Measurements from ENCODE around the gene CCT6A.
"Not testable (repeated sequence)": the region's sequence is repeated elsewhere in the genome, so short reads cannot be mapped to it uniquely, and the experiment has no call there.

Gene CCT6A

DNA sequence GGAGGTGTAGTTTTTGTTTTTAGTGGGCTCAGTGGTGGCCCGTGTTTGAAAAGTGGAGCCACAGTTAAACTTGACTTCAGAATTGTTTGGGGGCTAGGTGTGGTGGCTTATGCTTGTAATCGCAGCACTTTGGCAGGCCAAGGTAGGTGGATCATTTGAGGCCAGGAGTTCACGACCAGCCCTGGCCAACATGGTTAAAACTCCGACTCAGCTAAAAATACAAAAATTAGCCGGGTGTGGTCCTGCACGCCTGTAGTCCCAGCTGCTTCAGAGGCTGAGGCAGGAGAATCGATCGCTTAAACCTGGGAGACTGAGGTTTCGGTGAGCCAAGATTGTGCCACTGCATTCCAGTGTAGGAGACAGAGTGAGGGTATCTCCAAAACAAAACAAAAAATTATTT, 1.8 kb downstream of the CCT6A start:
- no peak for DNase-seq

- no peak for DNase-seq
Measured at GRCh38 chr7:56053993-56054392, 2.4 kb downstream of the CCT6A start.

DNA sequence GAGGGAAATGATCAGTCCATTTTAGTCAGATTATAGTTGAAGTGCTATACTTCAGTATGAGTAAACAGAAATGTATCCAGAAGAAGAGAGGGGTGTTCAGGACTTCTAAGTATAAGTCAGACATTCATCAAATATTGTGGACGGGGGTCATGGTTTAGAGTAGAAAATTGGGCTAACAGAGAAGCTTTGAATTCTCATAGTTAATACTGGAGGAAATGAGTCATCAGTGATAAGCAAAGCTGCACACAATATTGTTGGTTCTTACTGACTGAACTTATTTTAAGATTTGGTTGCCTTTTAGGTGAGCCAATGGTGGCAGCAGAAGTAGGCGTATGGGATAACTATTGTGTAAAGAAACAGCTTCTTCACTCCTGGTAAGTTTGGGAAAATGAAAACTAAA, 10.8 kb downstream of the CCT6A start:
- DNase-seq: no peak

DNA sequence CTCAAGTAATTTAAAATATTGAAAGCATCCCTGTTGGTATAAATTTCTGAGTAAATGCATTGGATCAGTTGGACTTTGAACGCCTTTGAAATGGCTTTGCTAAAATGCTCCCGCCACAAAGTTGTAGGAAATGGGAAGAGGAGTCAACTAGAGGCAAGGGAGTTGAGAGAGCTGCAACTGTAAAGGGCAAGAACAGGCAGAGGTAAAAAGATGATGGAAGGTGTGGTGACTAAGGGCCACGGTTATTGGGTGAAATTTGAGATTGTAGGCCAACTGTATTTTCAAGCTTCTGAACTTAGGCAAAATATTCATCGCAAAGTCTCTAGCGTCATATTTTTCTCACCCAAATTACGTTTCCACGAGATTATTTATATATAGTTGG, 11.9 kb downstream of the CCT6A start:
- no peak for DNase-seq

DNA sequence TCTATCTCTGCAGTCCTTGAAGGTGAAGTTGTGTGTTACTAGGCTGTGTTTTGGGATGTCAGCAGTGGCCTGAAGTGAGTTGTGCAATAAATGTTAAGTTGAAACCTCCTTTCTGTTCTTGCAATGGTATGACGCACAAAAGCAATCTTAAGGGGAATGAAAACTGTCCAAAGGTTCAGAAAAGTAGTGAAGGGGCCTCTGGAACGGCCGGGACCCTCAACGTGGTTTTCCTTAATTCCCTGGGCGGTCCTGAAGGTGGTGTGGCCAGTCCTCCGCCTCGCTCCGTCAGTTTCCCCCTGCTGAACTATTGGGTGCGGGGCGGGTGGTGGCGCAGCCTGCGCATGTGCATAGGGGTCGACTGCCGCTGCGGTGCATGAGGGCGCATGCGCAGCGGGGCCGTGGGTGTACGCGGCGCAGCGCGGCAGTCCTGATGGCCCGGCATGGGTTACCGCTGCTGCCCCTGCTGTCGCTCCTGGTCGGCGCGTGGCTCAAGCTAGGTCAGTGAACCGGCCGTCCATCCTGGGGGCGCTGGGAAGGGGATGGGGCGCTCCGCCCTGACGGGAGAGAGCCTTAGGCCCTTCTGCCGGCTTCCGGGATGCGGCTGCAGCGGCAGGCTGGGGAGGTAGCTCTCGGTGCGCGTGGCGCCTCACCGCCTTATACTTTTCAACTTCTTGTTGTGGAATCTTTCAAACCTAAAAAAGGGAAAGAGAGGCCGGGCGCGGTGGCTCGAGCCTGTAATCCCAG, 12.5 kb downstream of the CCT6A start, which contains the start of gene SUMF2:
TSS of gene SUMF2 (plus strand) at position 405 of the 744 bp plus-strand sequence. CDS start at position 431, 26 bp downstream.
- peak; percentile 88 for DNase-seq

GRCh38 chr7:56066376-56066775, 14.8 kb downstream of the CCT6A start:
- not testable (repeated sequence) for DNase-seq

DNA sequence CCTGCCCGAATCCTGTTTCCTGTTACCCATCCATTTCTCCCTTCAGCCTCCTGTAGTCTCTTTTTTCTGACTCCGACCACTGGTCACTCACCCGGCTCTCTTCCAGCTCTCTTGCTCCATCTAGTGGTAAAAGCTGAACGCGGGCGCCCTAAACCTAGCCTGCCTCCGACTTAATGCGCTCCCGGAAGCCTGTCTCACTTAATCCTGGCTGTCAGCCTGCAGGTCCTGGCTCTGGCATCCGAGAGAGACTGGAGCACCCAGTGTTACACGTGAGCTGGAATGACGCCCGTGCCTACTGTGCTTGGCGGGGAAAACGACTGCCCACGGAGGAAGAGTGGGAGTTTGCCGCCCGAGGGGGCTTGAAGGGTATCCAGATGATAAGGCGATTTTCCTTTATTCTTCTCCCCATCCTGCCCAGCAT, 22.8 kb downstream of the CCT6A start:
- peak; percentile 63 for DNase-seq

- no peak for DNase-seq
Measured at GRCh38 chr7:56077681-56078080, 26.1 kb downstream of the CCT6A start.

DNA sequence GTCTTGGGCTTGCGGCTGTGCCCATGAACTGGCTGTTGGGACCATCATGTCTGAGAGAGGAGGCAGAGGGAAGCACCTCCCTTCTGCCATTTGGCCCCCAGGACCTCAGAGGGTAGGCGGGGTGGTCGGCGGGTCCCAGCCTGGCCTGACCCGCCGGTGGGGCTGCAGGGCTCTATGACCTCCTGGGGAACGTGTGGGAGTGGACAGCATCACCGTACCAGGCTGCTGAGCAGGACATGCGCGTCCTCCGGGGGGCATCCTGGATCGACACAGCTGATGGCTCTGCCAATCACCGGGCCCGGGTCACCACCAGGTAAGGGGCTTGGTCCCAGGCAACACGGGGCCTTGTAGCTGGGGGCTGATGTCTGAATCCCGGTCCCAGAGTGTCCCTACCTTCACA, 26.6 kb downstream of the CCT6A start:
- DNase-seq: no peak

DNA sequence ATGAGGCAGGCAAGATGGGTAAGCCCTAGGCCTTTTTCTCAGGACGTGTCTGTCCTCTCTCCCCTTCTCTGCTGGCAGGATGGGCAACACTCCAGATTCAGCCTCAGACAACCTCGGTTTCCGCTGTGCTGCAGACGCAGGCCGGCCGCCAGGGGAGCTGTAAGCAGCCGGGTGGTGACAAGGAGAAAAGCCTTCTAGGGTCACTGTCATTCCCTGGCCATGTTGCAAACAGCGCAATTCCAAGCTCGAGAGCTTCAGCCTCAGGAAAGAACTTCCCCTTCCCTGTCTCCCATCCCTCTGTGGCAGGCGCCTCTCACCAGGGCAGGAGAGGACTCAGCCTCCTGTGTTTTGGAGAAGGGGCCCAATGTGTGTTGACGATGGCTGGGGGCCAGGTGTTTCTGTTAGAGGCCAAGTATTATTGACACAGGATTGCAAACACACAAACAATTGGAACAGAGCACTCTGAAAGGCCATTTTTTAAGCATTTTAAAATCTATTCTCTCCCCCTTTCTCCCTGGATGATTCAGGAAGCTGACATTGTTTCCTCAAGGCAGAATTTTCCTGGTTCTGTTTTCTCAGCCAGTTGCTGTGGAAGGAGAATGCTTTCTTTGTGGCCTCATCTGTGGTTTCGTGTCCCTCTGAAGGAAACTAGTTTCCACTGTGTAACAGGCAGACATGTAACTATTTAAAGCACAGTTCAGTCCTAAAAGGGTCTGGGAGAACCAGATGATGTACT, 28.1 kb downstream of the CCT6A start:
- DNase-seq: no peak

DNA sequence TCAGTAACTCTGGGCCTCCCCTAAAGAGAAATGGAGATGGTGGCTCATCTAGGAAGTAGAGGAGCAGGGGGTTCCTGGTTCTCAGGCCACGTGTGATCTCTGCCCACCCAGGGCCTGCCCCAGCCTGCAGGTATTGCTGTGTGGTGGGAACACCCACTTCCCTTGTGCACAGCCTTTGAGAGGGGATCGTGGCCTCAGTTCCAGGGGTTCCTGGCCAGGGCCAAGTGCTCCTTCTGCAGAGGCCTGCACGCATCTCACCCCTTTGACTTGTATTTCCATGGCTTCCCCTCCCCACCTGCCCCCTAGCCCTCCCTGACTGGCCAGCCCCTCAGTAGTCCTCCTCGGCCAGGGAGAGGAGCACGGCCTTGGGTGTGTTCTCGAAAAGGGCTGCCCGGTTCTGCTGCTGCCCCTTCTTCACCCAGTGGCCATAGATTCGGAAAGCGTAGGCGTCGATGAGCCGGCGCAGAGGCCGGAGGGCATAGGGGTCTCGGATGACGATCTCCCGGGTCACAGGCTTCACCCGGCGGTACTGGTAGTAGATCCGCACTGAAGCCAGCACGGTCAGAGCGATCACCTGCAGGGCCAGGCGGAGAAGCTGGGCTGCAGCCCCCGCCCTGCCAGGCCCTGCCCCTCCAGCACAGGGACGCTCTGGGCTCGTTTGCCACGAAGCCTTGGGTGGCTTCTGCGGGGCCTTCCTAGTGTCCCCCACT, 29.3 kb downstream of the CCT6A start:
- DNase-seq: not testable (repeated sequence)

- no peak for DNase-seq
Measured at GRCh38 chr7:56081626-56082340, 30.2 kb downstream of the CCT6A start.

DNA sequence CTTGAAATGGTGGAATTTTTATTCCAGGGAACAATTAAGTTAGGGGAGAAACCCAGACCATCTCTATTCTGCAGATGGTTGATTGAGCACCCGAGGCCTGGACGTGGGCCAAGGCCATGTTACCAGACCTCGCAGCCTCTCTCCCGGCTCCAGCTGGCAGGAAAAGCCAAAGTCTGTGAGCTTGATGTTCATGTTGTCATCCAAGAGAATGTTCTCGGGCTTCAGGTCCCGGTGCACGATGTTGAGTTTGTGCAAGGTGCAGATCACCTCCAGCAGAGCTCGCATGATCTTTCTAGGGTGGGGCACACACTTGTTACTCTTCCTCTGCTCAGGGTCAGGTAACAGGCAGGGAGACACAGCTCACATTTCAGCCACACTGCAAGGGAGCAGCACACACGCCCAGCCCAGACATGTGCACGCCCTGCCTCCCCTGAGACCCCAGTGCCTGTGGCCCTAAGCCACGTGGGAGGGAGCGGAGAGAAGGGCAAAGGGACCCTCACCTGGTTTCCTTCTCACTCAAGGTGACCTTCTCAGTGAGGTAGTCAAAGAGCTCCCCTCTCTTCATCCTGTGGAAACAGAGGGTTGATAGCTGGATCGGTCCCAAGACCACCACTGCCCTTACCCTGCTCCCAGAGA, 31.7 kb downstream of the CCT6A start:
- no peak for DNase-seq

DNA sequence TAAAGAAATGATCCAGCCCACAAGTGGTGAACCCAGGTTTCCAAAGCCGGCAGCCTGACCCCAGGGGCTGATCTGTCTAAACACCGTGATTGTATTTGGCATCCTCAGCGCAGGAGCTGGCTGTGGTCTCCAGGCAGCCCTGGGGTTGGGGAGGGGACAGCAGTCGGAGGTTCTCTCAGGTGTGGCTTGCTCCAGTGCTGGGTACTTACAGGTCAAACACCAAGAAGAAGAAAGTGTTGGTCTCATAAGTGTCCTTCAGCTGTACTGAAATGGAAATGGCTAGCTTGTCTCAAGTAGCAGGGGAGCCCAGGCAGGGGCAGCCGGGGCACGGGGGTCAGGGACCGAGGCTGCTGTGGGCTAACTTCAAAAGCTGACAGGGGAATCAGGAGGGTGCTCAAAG, 35.2 kb downstream of the CCT6A start:
- no peak for DNase-seq

DNA sequence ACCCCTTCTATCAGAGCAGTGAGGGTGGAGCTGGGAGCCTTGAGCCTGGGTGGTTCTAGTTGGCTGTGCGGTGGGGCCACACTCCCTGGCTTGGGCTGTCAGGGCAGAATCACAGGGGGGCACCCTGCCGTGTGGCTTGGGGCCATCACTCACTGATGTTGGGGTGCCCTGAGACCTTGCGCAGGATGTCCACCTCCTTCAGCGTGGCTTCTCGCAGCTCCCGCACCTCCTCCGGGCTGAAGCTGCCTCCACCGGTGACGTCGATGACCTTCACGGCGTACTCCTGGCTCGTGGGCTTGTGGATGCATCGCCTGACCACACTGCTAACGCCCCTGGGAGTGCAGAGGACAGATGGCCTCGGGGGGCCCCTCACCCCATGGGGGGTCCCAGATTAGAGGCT, 35.9 kb downstream of the CCT6A start:
- DNase-seq: no peak

DNA sequence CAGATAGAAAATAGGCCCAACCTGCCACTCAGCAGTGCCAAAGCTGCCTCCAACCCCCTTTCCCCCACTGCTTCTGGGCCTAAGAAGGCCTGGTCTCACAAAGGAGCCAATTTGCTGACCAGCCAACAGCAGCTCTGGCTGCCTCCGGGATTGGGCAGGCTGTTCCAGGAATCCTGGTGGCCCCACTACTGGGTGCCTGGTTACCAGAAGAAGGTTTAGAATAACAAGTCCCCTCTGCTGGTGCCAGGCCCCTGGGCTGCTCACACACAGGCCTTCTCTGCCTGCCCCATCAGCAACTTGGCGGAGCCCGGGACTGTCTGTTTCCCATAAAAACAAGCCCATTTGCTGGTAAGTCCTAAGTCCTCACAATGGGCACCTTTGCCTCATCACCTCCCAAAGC, 40.0 kb downstream of the CCT6A start:
- DNase-seq: no peak

GRCh38 chr7:56092388-56092787, 40.8 kb downstream of the CCT6A start:
- not testable (repeated sequence) for DNase-seq

DNA sequence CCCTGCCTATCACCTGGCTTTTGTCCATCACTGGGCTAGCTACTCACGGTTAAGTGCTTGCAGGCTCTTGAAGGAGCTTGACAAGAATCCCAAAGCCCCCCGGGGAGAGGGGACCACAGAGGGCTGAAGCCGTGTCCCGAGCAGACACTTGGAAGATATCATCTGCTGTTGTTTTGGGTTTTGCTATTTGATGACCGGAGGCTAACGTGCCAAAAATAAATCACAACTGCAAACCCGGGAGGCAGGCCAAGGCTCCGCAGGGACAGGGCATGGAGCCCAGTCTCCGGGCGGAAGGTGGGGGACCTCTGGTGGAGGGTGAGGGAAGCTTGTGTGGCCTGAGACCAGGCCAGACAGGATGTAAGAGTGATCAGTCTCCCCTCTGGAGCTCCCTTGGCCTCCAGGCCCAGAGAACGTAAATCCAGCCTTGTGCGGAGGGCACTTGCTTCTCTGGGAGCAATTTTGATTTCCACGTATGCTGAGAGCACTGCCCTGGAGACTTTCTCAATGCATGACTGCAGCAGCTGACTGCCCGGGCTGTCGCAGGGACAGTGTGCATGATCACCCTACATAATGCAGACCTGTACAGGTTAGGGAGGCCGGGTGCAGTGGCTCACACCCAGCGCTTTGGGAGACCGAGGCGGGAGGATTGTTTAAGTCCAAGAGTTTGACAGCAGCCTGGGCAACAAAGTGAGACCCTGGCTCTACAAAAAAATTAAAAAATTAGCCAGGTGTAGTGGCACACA, 41.4 kb downstream of the CCT6A start, which contains the start of gene PHKG1:
TSS of gene PHKG1 (minus strand) at position 164 of the 743 bp plus-strand sequence. CDS start 4,011 bp downstream, outside the sequence.
- DNase-seq: no peak

DNA sequence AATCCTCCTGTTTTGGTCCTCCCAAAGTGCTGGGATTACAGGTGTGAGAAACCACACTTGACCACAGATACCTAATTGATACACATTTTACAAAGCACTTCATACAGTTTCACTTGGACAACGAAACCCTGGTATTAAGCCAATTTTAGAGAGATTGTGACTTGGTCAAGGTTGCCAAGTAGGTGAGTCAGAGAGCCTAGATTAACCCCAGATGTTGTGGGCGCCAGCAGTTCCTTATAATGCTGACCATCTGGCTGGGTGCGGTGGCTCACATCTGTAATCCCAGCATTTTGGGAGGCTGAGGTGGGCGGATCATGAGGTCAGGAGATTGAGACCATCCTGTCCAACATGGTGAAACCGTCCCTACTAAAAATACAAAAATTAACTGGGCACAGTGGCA, 46.1 kb downstream of the CCT6A start:
- DNase-seq: no peak

DNA sequence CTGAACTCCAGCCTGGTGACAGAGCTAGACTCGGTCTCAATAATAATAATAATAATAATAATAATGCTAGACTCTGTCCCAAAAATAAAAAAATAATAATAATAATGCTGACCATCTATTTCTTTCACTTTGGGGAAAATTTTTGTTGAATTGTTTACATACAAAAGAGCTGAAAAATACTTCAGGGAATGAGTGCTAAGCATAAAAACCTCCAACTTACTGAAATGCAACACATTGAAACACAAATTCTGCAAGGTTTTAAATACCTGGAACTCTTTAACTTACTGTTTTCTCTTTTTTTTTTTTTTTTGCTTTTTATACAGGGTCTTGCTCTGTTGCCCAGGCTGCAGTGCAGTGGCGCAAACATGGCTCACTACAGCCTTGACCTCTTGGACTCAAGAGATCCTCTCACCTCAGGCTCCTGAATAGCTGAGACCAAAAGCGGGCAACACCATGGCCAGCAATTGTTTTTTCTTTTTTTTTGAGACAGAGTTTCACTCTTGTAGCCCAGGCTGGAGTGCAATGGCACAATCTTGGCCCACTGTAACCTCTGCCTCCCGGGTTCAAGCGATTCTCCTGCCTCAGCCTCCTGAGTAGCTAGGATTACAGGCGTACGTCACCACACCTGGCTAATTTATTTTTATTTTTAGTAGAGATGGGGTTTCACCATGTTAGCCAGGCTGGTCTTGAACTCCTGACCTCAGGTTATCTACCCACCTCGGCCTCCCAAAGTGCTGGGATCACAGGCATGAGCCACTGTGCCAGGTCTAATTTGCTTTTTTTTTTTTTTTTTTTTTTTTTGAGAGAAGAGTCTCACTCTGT, 46.8 kb downstream of the CCT6A start:
- not testable (repeated sequence) for DNase-seq

DNA sequence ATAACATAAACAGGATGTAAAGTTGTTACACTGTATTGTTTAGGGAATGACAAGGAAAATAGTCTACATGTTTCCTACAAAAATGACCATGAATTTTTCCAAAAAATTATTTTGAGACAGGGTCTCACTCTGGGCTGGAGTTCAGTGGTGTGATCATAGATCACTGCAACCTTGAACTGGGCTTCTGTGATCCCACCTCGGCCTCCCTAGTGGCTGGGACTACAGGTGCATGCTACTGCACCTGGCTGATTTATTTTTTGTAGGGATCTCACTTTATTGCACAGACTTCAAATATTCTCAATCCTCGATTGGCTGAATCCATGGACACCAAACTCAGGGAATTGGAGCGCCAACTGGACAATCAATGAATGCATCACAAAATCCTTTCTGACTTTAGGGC, 48.1 kb downstream of the CCT6A start:
- no peak for DNase-seq

All from activated CD8-positive, alpha-beta memory T cell treated with anti-CD3 and anti-CD28 coated beads, Interleukin-2, amount 50 U/mL, for 4 hours (primary cell).